GM21390 (cell line): Measurements from ENCODE around the gene GOLGA3.
"Not testable (repeated sequence)": the region's sequence is repeated elsewhere in the genome, so short reads cannot be mapped to it uniquely, and the experiment has no call there.

Source experiments
- ATAC-seq: cut with Tn5 transposase; IDR thresholded peaks from one replicate; pipeline ENCODE4 v1.9.1; 2021; ENCODE audit not compliant: unreplicated experiment

GOLGA3 gene

DNA sequence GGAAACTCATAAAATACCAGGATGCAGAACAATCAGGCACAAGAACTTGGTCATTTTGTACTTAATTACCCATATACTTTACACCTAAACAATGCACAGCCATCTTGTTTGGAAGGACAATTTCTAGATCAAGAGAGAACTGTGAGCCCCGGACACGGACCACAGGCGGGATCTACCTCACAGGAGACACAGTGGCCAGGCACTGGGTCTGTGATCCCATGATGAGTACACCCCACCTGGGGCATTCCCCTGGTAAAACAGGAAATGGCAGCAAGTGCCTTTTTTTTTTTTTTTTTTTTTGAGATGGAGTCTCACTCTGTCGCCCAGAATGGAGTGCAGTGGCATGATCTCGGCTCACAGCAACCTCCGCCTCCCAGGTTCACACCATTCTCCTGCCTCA lies 15.2 kb downstream of the GOLGA3 start:
- no peak for ATAC-seq

DNA sequence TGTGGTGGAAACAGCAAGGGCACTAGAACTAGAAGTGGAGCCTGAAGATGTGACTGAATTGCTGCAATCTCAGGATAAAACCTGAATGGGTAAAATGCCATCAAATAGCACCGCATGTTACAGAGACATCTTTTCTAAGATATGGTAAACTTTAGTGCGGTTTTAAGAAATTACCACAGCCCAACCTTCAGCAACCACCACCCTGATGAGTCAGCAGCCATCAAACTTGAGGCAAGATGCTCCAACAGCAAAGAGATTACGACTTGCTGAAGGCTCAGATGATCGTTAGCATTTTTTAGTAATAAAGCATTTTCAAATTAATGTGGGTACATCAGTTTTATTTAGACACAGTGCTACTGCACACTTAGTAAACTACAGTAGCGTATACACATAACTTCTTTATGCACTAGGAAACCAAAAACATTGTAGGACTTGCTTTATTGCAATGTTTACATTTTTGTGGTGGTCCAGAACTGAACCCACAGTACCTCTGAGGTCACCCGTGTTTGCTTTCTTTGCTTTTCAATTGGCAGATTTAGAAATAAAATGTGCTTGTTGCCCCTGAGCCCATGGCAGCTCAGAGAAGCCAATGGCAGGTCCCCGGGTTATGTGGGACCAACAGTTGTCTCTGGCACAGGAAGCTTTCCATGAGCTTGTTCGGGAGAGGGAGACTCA lies 15.9 kb downstream of the GOLGA3 start:
- no peak for ATAC-seq

DNA sequence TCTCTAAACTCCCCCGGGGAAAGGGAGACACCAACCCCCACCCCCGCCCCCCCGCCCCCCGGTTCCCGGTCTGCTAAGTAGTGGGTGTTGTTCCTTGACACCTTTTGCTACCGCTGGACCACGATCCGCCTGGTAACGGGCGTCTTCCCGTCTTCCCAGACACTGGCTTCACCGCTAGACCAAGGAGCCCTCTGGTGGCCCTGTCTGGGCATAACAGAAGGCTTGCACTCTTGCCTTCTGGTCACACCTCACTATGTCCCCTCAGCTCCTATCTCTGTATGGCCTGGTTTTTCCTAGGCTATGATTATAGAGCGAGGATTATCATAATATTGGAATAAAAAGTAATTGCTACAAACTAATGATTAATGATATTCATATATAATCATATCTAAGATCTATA lies 19.3 kb downstream of the GOLGA3 start:
- not testable (repeated sequence) for ATAC-seq

DNA sequence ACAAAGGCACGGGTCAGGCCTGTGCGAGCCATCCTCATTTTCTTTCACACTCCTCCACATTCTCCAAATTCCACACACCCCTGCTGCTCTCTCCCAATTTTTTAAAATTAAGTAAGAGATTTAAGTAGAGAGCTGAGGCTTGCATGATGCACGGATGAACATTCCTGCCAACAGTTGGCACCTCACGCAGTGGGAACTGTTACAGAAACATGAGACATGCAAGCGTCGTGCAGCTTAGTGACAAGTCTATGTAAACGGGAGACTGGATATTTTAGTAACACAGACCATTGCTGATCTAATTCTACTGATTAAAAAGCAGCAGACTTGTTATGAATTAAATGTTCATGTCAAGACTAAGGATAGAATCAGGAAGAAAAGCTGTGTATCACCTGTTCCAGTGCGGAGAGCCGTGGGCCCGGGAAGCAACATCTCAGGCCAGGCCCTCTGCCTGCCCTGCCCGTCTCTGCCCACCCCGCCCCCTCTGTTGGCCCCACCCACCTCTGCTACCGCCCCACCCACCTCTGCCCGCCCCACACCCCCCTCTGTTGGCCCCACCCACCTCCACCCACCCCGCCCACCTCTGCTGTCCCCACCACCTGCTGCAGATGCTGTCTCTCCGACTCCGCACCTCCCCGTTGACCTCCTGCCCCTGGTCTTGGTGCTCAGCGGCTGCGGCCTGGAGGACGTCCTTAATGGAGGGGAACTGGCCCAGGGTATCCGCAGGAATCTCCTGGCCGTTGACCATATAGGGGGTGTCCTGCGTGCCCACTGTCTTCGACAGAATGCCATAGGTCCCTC lies 21.2 kb downstream of the GOLGA3 start:
- no peak for ATAC-seq

DNA sequence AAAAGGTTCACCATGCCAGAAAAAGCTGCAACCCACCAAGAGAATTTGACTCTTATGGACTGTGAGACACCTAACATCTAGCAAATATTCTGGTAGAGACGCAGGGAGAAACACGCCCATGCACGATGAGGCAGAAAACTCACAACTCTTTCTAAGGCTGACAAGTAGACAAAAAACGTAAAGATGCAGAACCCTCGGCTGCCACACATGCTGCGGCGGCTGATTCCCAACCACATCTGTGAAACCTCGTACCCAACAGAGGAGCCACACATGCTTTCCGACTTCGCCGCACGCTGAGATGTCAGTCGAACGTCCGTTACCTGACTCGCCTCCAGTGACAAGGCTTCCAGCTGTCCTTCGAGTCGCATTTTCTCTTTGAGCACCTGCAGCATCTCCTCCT lies 21.8 kb downstream of the GOLGA3 start:
- ATAC-seq, result no peak

DNA sequence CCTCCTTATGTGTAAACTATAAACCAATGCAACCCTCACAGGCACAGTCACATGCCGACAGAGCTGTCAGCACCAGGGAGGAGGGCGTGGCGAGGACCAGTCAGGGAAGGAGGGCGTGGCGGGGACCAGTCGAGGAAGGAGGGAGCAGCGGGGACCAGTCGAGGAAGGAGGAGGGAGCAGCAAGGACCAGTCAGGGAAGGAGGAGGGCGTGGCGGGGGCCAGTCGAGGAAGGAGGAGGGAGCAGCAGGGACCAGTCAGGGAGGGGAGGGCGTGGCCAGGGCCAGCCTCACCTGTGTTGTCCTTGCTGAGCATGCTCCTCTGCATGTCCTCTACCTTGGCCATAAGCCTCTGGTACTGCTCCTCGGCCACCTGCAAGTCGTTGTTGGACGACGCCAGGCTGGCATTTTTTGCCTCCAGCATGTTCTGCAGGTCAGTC lies 24.2 kb downstream of the GOLGA3 start:
- ATAC-seq, result no peak

DNA sequence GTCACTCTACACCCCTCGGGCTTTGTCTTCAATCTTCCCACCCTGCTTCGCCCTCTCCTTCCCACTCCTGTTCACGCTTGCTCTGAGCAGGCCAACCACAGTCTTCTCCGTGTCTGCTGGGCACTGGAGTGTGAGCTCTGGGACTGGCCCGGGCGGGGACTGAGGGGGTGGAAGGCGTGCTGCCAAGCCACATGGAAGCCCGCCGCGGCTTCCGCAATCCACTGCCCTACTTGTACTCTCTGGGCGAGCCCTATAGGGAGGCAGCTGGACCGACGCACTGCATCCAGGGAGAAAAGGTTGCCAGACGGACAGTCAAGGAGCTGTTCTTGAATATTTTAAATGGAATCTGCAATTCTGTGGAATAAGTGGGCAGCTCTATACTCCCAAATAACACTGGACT lies 24.8 kb downstream of the GOLGA3 start:
- ATAC-seq, result no peak

DNA sequence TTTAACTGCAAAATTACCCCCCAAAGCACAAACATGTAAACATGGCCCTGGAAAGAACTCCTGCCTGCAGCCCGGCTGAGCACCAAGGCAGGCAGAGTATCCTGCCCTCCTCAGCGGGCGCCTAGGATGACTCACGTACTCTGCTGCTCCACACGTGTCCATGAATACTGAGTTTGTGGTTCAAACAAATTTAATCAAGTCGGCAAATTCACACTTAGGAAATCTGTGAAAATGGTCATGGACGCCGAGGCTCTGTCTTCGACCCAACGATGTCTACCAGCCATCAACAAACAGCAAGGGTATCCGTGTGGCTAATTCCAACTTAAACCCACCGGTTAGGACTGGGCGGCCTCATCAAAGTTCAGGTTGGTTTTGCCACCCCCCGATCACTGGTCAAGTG lies 25.5 kb downstream of the GOLGA3 start:
- ATAC-seq, result no peak

DNA sequence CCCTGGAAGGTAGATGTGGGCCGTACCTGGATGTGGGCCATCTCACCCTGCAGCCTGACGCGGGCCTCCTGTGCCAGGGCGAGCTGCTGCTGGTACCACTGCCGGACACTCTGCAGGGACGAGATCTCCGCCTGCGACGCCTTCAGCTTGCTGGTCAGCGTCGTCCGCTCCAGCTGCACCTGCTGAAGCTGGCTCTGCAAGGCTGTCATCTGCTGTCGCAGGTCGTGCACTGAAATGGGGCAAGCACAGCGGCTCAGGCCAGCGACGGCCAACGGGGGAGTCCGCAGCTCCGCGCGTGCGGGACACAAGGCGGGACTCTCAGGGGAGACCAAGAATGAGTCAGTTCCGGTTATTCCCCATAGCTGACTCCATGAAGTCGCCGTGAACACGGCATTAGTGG lies 26.9 kb downstream of the GOLGA3 start:
- no peak for ATAC-seq

DNA sequence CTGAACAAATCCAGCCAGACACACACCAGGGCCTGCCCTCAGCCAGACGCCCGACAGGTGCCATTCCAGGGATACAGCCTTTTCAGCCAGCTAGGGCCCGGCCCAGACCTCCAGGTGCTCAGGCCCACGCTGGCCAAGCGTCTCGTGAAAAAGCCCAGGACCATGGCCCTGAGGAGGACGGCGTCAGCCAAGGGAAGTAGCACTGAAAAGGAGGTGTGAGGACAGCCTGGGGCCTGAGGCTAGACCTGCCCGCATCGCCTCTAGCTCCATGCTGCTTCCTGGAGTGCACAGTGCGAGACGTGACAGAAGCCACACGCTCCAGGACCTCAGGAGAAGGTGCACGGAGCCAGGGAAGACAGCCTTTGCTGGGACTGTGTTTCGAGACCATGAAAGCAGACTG lies 29.8 kb downstream of the GOLGA3 start:
- ATAC-seq, result no peak

DNA sequence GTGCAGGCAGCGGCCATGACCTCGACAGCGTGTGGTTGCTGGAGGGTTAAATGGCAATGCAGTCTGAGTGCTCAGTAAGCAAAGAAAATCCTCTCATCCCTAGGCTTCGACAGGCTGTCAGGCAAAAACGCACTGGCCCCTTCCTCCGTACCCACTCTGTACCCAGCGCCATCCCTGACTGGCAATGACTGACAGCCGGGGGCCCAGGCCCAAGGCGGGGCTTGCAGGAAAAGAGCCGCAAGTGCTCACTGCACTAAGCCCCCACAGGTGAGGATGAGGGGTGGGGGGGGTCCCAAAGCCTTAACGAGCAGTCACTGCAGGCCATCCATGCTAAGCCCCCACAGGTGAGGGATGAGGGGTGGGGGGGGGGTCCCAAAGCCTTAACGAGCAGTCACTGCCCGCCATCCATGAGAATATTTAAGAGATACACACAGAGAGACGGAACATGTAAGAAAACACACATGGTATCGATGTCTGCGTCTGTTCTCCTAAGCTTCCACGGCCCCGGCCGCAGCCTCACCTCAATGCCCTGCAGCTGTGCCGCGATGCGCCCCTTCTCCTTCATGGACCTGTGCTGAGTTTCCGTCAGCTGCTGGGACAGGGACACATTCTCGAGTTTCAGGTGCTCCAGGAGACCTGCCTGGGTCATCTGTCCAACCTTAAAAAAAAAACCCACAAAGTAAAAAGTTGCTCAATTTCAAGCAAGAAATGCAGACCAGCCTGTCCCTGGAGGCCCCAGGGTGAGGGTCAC lies 30.7 kb downstream of the GOLGA3 start:
- ATAC-seq, result no peak

DNA sequence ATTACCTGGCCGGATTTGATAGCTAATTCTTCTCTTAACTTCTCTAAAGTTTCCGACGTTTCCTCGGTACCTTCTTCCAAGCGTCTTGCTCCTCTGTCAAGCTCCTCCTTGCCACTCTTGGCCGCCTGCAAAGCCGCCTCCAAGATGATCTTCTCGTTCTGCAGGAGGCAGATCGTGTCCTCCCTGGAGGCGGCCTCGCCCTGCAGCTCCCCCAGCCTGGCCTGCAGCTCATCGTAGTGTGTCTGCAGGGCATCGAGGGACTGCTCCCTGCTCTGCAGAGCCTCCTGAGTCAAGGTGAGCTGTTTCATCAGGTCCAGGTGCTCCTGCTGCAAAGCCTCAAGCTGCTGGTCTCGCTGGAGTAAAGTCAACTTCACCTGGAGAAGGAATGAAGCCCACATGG lies 32.8 kb downstream of the GOLGA3 start:
- no peak for ATAC-seq

DNA sequence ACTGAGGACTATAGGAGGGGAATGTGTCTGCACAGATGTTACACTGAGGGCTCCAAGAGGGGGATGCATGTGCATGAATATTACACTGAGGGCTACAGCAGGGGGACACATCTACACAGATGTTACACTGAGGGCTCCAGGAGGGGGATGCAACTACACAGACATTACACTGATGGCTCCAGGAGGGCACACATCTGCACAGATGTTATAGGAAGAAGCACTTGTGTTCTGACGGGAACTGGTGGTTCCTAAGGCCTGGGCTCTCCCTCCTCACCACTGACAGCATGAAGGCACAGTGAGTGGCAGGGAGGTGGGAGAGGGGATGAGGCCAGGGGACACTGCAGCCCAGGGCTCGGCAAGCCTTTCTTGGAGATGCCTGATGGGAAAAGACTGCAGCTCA lies 36.7 kb downstream of the GOLGA3 start:
- not testable (repeated sequence) for ATAC-seq

DNA sequence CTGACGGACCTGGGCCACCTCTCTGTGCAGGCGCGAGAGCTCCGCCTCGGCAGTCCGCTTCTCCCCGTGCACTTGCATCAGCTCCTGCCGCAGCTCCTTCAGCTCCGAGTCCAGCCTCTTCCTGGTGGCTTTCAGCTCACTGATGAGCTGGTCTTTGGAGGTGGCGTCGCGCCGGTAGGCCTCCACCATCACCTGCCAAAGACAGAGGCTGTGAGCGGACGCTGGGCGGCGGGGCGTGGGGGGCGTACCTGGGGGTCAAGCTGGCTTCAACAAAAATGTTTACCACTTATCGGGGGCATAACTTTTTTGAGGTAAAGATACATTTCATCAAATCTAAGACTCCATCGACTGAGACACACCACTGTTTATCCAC lies 39.6 kb downstream of the GOLGA3 start:
- ATAC-seq, result no peak

DNA sequence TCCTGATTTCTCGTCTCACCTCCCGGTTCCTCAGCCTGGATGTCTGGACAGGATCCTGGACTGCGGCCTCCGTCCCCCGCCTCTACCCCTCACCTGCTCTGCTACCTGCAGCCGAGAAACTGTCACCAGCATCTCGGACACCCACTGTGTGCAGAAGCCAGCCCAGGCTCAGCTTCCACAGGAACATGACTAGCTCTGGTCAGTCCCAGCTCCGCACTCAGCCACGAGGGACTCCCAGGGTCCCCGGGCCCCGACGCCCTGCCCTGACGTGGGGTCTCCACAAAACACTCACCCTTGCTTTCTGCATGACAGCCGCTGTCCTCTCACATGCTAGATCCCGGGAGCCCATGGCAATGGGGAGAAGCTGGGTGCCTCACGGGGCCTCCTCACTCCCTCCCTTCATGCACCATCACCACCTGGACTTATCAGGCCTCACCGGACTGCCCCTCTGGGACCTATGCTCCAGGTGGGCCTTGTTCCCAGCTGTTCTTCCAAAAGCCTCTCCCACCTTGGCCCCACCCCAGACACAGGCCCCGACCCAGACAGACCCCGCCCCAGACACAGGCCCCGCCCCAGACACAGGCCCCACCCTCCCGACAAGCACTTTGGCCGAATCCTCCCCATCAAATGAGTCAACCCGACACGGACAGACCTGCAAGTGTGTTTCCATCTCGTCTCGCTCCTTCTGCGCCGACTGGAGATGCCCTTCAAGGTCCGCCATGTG lies 40.1 kb downstream of the GOLGA3 start:
- no peak for ATAC-seq

DNA sequence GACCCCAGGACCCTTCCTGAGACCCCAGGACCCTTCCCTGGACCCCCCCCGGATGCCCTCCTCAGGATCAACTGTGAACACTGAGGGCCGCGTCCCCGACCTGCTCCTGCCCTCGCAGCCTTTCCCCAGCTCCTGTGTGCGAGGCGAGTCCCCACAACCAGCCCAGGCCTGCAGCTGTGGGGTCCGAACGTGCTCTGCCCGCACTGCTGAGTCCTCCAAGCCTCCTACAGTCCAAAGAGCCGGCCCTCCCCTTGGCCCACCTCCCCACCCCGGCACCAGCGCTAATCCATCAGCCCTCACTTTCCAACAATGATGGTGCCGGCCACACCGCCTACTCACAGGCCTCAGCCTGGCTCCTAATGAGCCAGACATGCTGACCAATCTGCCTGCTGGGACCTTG lies 40.8 kb downstream of the GOLGA3 start:
- ATAC-seq, result no peak

DNA sequence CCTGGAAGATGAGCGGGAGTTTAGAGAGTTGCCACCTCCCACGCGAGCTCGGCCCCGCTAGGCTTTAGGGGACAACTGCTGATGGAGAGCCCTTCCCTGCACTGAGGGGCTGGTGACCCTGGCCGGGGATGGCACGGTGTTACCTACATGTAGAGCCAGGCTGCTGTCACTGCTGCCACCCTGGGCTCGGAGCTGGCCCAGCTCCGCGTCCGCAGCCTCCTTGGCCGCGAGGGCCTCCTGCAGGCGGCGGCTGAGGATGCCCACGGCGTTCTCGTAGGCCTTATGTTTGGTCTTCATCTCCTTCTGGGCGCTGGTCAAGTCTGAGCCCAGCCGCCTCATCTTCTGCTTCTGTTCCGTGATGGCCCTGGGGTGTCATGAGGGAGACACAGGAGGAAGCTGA lies 42.5 kb downstream of the GOLGA3 start:
- ATAC-seq, result no peak

DNA sequence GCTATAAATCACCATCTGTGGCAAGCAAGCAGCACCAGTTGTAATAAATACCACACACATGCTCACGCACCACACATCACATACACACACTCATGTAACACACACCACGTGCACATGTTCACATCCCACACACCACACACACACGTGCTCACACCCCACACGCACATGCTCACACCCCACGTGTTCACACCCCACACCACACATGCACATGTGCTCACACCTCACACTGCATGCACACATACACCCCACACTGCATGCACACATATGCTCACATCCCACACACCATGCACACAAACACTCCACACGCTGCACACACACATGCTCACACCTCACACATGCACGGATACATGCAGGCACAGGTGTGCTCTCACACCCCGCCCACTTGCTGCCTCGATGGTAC lies 44.1 kb downstream of the GOLGA3 start:
- ATAC-seq, result no peak

DNA sequence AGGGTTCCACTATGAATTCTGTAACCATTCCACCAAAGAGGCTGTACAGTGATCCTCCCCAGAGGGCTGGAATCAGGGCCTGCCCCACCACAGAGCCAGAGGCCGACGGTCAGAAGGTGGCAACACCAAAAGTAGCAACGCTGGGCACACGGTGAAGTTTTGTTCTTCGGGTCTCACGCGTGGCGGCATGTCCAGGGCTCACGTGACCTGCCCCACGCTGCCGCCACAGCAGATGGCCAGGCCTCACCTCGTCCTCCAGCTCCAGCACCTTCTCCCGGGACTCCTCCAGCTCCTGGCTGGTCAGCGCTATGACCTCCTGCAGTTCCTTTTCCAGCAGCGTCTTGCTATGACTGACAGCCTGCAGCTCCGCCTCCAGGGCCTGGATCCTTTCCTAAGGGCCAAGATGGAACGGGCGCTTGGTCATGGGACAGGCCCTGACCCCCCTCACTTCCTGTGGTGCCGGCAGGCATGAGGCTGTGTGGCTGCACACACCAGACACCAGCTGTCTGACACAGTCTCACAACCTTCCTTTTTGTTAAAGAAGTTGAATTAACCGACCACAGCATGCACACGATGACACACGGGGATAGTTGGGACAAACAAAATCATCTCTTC lies 44.6 kb downstream of the GOLGA3 start:
- no peak for ATAC-seq

DNA sequence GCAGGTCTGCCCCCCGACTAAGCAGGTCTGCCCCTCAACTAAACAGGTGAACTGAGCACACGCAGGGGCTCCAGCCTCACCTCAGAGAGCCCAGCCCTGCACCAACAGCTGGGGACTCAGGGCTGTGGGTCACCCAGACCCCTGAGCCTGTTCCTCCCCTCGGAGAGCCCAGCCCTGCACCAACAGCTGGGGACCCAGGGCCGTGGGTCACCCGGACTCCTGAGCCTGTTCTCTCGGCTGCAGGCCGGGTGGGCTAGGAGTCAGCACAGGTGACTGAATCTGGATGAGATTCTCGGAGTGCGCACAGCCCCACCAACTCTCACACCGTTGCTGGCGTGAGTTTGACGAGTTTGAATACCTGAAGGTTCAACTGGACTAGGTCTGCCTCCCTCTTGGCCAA lies 46.7 kb downstream of the GOLGA3 start:
- ATAC-seq, result no peak

DNA sequence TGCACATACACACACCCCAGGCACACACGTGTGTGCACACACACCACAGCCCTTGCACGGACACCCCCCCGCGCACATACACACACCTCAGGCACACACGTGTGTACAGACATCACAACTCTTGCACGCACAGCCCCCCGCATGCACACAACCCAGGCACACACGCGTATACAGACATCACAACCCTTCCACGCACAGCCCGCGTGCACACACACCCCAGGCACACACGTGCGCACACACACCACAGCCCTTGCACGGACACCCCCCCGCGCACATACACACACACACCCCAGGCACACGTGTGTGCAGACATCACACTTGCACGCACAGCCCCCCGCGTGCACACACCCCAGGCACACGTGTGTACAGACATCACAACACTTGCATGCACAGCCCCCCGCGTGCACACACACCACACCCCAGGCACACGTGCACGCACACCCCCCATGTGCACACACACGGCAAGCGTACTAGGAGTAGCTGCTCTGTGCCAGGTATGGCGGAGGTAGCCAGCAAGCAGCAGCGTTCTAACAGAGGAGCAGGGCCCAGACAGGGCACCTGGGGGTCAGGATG lies 48.8 kb downstream of the GOLGA3 start:
- ATAC-seq, result no peak
